Activated T-cell treated with anti-CD3 and anti-CD28 coated beads, Interleukin-2, amount 50 U/mL, for 24 hours (primary cell): ENCODE data around the gene KRTAP5-3.
A peak's percentile ranks its signal among the peaks of the same experiment; 100 is the strongest.
"Not testable (repeated sequence)": the region's sequence is repeated elsewhere in the genome, so short reads cannot be mapped to it uniquely, and the experiment has no call there.

Experiments
- DNase-seq: peaks from one replicate; pipeline ENCODE4 v3.0.0-alpha.2; 2020
- H3K27ac Mint-ChIP-seq: 2 replicates; pipeline ENCODE4 v1.8.0; 2020; ENCODE audit warnings: mild to moderate bottlenecking, mixed read lengths
- H3K27me3 Mint-ChIP-seq: 2 replicates; pipeline ENCODE4 v1.8.0; 2020; ENCODE audit warnings: mixed read lengths
- H3K36me3 Mint-ChIP-seq: 2 replicates; pipeline ENCODE4 v1.8.0; 2020; ENCODE audit warnings: low read depth, mixed read lengths
- H3K4me1 Mint-ChIP-seq: 2 replicates; pipeline ENCODE4 v1.8.0; 2020; ENCODE audit warnings: low read depth, mixed read lengths
- H3K4me3 Mint-ChIP-seq: 2 replicates; pipeline ENCODE4 v1.8.0; 2020; ENCODE audit warnings: mild to moderate bottlenecking, moderate library complexity, mixed read lengths
- H3K9me3 Mint-ChIP-seq: 2 replicates; pipeline ENCODE4 v1.8.0; 2020; ENCODE audit warnings: mixed read lengths

The KRTAP5-3 gene

GRCh38 chr11:1648653-1649420 lies 40.6 kb upstream of the KRTAP5-3 start:
- Mint-ChIP-seq H3K27ac (no peak overlapping the region), H3K36me3 (no peaks in the 10 kb centered on the region), H3K4me1 (no peaks in the 10 kb centered on the region), H3K9me3 (no peaks in the 10 kb centered on the region), H3K4me3 (no peak overlapping the region), H3K27me3 (peaks cover 16% of the 10 kb centered on the region)
- no peak for DNase-seq

DNA sequence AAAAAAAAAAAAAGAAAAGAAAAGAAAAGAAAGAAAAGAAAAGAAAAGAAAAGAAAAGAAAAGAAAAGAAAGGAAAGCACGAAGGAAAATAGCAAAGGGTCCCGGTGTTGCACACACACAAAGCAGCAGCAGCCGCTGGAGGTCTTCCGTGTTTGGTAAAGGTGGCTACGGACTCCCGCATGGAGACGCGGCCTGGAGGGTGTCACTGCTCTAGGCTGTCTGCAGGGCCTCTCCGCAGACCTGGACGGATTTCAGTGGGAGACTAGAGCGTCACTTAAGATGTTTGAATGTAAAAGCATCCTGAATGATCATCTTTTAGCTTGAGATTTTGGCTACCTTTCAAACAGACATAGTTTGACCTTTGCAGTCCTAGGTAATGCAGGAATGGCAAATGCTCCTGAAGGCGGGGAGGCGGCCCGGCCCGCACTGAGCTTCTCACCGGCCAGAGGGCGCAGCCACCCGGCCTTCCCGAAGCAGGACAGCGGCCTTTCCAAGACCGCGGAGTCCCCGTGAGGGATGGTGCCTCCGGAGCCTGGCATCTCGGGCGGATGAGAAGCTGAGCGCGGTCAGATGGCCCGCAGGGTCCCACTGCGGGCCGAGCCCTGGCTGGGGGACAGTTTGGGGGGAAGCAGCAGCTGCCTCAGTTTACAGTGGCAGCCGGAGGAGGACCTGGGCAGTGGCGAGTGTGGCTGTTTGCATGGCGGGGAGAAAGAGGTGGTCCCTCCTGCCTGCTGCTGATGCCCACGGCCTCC lies 39.8 kb upstream of the KRTAP5-3 start:
- Mint-ChIP-seq H3K27ac (no peak overlapping the region), H3K36me3 (no peaks in the 10 kb centered on the region), H3K9me3 (no peaks in the 10 kb centered on the region), H3K4me1 (no peaks in the 10 kb centered on the region), H3K4me3 (no peak overlapping the region), H3K27me3 (peaks cover 12% of the 10 kb centered on the region)
- DNase-seq = no peak

- DNase-seq, H3K27me3 Mint-ChIP-seq, H3K36me3 Mint-ChIP-seq, H3K27ac Mint-ChIP-seq, H3K9me3 Mint-ChIP-seq, H3K4me1 Mint-ChIP-seq, H3K4me3 Mint-ChIP-seq: not testable (repeated sequence)
Observed at GRCh38 chr11:1646540-1646939, 38.3 kb upstream of the KRTAP5-3 start.

- H3K27me3 Mint-ChIP-seq = peaks cover 6% of the 10 kb centered on the region
Observed at GRCh38 chr11:1645357-1645821, 37.1 kb upstream of the KRTAP5-3 start.

GRCh38 chr11:1644601-1645356 lies 36.5 kb upstream of the KRTAP5-3 start:
- no peak for DNase-seq
- Mint-ChIP-seq H3K36me3 (no peaks in the 10 kb centered on the region), H3K4me1 (no peaks in the 10 kb centered on the region), H3K27ac (no peak overlapping the region), H3K27me3 (peaks cover 12% of the 10 kb centered on the region), H3K4me3 (no peak overlapping the region), H3K9me3 (no peaks in the 10 kb centered on the region)

More at GRCh38 chr11:1645357-1645821, 37.1 kb upstream of the KRTAP5-3 start:
- H3K27ac Mint-ChIP-seq = no peak overlapping the region
- H3K36me3 Mint-ChIP-seq = no peaks in the 10 kb centered on the region
- no peaks in the 10 kb centered on the region for H3K9me3 Mint-ChIP-seq
- DNase-seq = no peak
- no peaks in the 10 kb centered on the region for H3K4me1 Mint-ChIP-seq
- no peak overlapping the region for H3K4me3 Mint-ChIP-seq

DNA sequence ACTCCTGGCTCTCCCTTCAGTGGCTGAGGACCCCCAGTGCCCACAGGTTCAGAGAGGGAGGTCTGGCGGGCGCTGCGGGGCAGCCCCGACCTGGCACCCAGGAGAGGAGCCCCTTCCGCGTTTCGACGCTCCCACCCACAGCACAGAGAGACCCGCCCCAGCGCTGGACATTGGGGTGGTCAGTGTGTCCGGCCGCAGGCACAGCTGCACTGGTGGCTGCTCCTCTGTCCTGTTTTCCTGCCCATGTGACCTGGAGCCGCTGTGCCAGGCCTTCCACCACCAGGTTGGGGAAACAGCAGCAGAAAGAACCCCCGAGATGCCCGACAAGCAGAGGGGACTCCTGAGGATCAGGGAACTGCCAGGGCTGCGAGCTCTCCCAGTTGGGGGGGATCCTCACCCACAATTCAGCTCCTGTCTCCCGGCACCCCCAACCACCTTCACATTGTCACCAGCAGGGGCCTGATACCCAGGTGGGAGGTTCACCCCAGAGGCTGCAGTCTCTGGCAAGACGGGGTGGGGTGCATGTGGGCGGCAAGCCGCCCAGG lies 35.0 kb upstream of the KRTAP5-3 start:
- Mint-ChIP-seq H3K27ac (no peak overlapping the region), H3K4me3 (no peak overlapping the region), H3K27me3 (peaks cover 16% of the 10 kb centered on the region), H3K36me3 (no peaks in the 10 kb centered on the region), H3K4me1 (no peaks in the 10 kb centered on the region), H3K9me3 (no peaks in the 10 kb centered on the region)
- no peak for DNase-seq

DNA sequence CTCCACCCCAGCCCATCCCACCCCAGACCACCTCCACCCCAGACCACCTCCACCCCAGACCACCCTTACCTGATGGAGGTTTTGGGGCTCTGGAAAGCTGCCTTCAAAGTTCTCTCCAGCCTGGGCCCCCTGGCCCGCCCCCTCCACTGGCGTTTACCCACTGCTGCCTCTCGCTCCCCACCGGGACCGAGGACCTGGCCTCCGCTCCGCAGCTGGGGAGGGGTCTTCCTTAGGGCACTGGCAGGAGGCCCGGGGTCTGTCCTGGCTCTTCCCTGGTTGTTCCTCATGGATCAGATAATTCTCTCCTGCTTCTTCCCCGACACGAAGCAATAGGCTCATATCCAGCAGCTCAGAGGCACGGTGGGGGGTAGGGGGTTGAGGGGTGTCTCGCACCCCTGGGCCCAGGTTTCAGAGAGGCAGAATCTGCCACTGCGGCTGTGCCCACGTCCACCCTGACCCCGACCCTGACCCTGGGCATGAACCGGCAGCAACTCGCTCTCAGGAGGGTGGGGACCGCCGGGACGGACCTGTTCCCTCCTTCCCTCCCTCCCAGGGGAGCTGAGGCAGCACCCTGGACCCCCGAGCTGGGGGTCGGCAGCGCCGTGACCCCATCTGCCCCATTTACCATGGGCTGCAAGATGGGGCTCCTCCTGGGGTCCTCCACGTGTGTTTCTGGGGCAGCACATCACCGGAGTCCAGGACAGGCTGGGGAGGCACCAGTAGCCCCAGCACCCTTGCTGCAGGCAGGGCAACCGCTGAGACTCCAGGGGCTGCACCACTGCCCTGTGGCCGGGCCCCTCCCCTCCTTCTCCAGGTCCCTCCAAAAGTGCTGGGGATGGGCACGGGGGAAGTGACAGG lies 34.3 kb upstream of the KRTAP5-3 start:
- H3K4me3 Mint-ChIP-seq = no peak overlapping the region
- H3K27ac Mint-ChIP-seq = no peak overlapping the region
- H3K27me3 Mint-ChIP-seq = peaks cover 16% of the 10 kb centered on the region
- no peaks in the 10 kb centered on the region for H3K4me1 Mint-ChIP-seq
- no peaks in the 10 kb centered on the region for H3K9me3 Mint-ChIP-seq
- DNase-seq = no peak
- no peaks in the 10 kb centered on the region for H3K36me3 Mint-ChIP-seq

GRCh38 chr11:1641096-1641495 lies 32.8 kb upstream of the KRTAP5-3 start:
- DNase-seq = no peak
- no peak overlapping the region for H3K4me3 Mint-ChIP-seq
- no peaks in the 10 kb centered on the region for H3K36me3 Mint-ChIP-seq
- no peaks in the 10 kb centered on the region for H3K9me3 Mint-ChIP-seq
- no peaks in the 10 kb centered on the region for H3K4me1 Mint-ChIP-seq
- H3K27ac Mint-ChIP-seq = no peak overlapping the region
- peaks cover 16% of the 10 kb centered on the region for H3K27me3 Mint-ChIP-seq

DNA sequence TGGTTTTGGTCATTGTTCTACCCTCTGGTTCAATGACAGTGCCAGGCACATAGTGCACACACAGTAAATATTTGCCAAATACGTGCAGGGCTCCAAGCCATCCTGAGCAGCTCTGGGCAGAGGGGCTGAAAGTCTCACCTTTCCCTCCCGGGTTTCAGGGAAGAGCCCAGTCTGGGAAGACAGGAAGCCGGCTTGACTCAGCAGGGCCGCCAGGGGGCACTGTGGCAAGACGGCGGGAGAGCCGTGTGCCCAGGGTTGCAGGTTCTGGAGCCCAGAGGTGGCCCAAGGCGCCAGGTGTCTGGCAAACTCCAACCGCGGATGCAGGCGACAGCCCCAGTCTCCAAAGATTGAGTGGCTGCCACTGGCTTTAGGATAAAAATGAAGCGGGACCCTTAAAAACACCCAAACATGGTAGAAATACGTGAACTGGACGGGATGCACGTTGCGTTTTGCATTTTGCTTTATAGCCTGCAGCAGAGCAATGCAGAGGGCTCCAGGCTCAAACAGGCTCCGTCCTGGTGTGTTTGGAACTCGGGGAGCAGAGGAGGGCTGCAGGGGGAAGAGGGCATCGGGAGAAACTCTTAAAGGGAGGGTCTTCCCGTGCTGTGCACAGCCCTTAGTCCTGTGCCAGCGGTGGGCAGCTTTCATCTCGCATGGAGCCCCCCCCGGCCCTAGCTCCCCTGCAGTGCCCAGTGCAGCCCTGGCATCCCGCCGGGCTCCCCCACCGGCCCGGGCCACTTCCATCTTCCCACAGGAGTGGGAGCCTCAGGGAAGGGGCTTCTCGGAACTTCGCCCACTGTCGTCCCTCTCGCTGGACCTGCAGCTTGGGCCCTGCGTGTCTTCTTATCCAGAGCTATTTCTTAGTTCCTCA lies 32.0 kb upstream of the KRTAP5-3 start:
- Mint-ChIP-seq H3K9me3 (no peaks in the 10 kb centered on the region), H3K27me3 (peaks cover 22% of the 10 kb centered on the region), H3K27ac (no peak overlapping the region), H3K4me1 (no peaks in the 10 kb centered on the region), H3K36me3 (no peaks in the 10 kb centered on the region), H3K4me3 (no peak overlapping the region)
- DNase-seq = peak; percentile 49

DNA sequence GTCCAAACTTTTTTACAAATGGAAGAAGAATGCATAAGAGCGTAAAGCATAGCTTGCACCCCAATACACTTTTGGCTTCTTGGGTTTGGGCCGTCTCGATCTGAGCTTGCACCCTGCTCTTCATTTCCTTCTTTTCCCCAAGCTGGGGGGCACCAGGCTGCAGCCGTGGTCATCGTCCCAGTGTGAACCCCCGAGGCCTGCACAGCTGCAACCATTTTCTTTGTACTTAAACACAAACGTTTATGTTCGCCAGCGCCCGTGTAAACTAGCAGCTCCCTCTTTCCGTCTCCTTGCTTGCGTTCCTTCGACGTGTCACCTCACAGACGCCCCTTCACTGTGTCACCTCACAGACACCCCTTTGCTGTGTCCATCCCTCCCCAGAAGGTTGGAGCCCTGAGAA lies 31.4 kb upstream of the KRTAP5-3 start:
- DNase-seq = no peak
- no peak overlapping the region for H3K4me3 Mint-ChIP-seq
- peaks cover 23% of the 10 kb centered on the region for H3K27me3 Mint-ChIP-seq
- H3K27ac Mint-ChIP-seq = no peak overlapping the region
- H3K9me3 Mint-ChIP-seq = no peaks in the 10 kb centered on the region
- H3K36me3 Mint-ChIP-seq = no peaks in the 10 kb centered on the region
- H3K4me1 Mint-ChIP-seq = no peaks in the 10 kb centered on the region

DNA sequence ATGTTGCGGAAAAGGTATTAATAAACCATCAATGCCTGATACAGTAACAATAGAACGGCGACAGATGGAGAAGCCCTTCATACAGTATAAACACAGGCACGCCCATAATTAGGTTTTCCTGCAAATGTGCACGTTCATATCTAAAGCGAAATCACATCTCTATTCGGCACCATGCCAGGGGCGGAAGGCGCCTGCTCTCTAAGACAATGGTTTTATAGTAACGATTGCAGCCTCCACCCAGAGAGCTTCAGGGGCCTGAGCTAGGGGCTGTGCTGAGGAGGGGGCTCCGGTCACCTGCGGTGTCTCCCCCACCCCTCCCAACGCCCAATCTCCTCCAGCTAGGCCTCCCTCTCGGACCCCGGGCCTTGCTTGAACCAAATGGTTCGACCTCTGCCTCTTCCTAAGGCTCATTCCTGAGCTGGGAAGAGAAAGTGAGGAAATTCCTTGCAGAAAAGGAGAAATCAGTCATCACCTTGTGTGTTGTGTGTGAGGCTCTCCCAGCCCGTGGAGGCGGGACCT lies 30.9 kb upstream of the KRTAP5-3 start:
- peaks cover 19% of the 10 kb centered on the region for H3K27me3 Mint-ChIP-seq
- H3K36me3 Mint-ChIP-seq = no peaks in the 10 kb centered on the region
- no peaks in the 10 kb centered on the region for H3K4me1 Mint-ChIP-seq
- H3K9me3 Mint-ChIP-seq = no peaks in the 10 kb centered on the region
- DNase-seq = no peak
- no peak overlapping the region for H3K4me3 Mint-ChIP-seq
- no peak overlapping the region for H3K27ac Mint-ChIP-seq

- H3K27me3 Mint-ChIP-seq = peaks cover 19% of the 10 kb centered on the region
- H3K4me1 Mint-ChIP-seq = no peaks in the 10 kb centered on the region
- no peak for DNase-seq
- H3K27ac Mint-ChIP-seq = no peak overlapping the region
- no peak overlapping the region for H3K4me3 Mint-ChIP-seq
- no peaks in the 10 kb centered on the region for H3K9me3 Mint-ChIP-seq
- no peaks in the 10 kb centered on the region for H3K36me3 Mint-ChIP-seq
Observed at GRCh38 chr11:1638344-1638743, 30.1 kb upstream of the KRTAP5-3 start.

GRCh38 chr11:1637628-1638027 lies 29.4 kb upstream of the KRTAP5-3 start:
- Mint-ChIP-seq H3K9me3 (no peaks in the 10 kb centered on the region), H3K36me3 (no peaks in the 10 kb centered on the region), H3K4me3 (no peak overlapping the region), H3K27ac (no peak overlapping the region), H3K4me1 (no peaks in the 10 kb centered on the region), H3K27me3 (peaks cover 22% of the 10 kb centered on the region)
- no peak for DNase-seq
